Breast epithelium (tissue), 4 donors: ENCODE results near the gene SDK1. TPM values are rescaled to one million over a fixed set of nuclear protein-coding genes. Genes with fewer than 3 reads are reported as not detected.
"Not testable (repeated sequence)": the region's sequence is repeated elsewhere in the genome, so short reads cannot be mapped to it uniquely, and the experiment has no call there.

ENCODE experiments used
- DNase-seq, 2 donors: peaks; one replicate each; pipeline ENCODE4 v3.0.0-alpha.2; 2019; ENCODE audit warnings: low spot score in 2 of 2
- H3K27ac ChIP-seq, 2 donors: fragments of 200-600 bp; sonication (generic) in 1 of 2; one replicate each; pipeline ENCODE4 v1.5.1; 2016 to 2019; ENCODE audit warnings: mild to moderate bottlenecking in 1 of 2
- H3K27me3 ChIP-seq, 2 donors: fragments of 200-600 bp; sonication (generic) in 1 of 2; one replicate each; pipeline versions ENCODE4 v1.5.1 to v1.6.0; 2017 to 2019; ENCODE audit warnings: control low read depth in 1 of 2, mild to moderate bottlenecking in 1 of 2
- H3K36me3 ChIP-seq: fragments of 200-600 bp; one replicate; pipeline ENCODE4 v1.5.1; 2019
- H3K4me1 ChIP-seq, 2 donors: fragments of 200-600 bp; sonication (generic); one replicate each; pipeline ENCODE4 v1.5.1; 2016 to 2019; ENCODE audit warnings: control low read depth in 1 of 2
- H3K4me3 ChIP-seq, 3 donors: fragments of 200-600 bp; sonication (generic); 1 replicate in 2 of 3; 2 replicates in 1 of 3; pipeline ENCODE4 v1.5.1; 2016 to 2019; ENCODE audit warnings: mild to moderate bottlenecking in 3 of 3, moderate library complexity in 2 of 3
- H3K9me3 ChIP-seq, 2 donors: fragments of 200-600 bp; sonication (generic) in 1 of 2; one replicate each; pipeline ENCODE4 v1.5.1; 2016 to 2019; ENCODE audit warnings: control low read depth in 1 of 2
- POLR2A ChIP-seq: fragments of 450-650 bp; IDR thresholded peaks from one replicate; pipeline ENCODE4 v1.6.1; 2016; ENCODE audit warnings: antibody characterized with exemption, mild to moderate bottlenecking, moderate library complexity
- POLR2AphosphoS5 ChIP-seq, 3 donors: sonication (generic); formaldehyde crosslinking; IDR thresholded peaks; one replicate each; pipeline ENCODE4 v1.6.1; 2017; ENCODE audit warnings: antibody characterized with exemption in 3 of 3
- intact Hi-C: fragments of 100-400 bp; cut with DNase I; formaldehyde crosslinking; loops from one replicate; pipeline ENCODE4 v1.15.1; 2023; ENCODE audit warnings: low total_unique reads
- total RNA-seq, 3 donors: library from RNA; depleted of rRNA; stranded (reverse); fragments of >200 nt; gene quantifications; one replicate each; pipeline ENCODE4 v1.1.0, GENCODE V29; 2016
- TF ChIP-seq, protein P1 (sequence below), 3 donors: fragments of 450-650 bp; IDR thresholded peaks; one replicate each; pipeline ENCODE4 v1.5.1; 2016 to 2017; ENCODE audit warnings: antibody characterized with exemption in 3 of 3, mild to moderate bottlenecking in 3 of 3, moderate library complexity in 3 of 3

The SDK1 gene
- total RNA-seq, 3 donors from 2014 or later = 3.7 to 18.2 (median 6.6) TPM

DNA sequence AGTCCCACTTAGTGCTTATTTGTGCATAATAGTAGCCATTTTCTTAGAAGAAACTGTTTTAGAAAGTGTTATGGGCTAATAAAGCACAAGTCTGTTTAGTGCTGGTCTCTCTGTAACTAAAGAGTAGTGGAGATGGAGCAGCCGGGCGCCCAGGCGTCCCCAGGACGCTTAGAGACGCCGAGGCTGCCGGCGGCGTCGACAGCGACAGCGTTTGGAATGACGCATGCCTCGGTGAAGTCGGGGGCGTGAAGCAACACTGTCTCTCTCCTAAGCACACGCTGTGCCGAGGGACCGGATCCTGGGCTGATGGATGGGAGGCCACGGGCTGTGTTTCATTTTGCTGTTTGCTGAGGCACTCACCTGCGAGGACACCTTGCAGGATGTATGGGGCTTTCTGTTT is 792.4 kb downstream of the SDK1 start:
- intact Hi-C loops = no loop called here
- H3K4me3 ChIP-seq = no peak overlapping the region
- peaks cover 4 to 13% of the 10 kb centered on the region in 2 donors for H3K9me3 ChIP-seq
- no peak for TF ChIP-seq POLR2A
- no peak for TF ChIP-seq POLR2AphosphoS5 (IDR thresholded peaks at IDR 0.05)
- TF ChIP-seq, protein P1, sequence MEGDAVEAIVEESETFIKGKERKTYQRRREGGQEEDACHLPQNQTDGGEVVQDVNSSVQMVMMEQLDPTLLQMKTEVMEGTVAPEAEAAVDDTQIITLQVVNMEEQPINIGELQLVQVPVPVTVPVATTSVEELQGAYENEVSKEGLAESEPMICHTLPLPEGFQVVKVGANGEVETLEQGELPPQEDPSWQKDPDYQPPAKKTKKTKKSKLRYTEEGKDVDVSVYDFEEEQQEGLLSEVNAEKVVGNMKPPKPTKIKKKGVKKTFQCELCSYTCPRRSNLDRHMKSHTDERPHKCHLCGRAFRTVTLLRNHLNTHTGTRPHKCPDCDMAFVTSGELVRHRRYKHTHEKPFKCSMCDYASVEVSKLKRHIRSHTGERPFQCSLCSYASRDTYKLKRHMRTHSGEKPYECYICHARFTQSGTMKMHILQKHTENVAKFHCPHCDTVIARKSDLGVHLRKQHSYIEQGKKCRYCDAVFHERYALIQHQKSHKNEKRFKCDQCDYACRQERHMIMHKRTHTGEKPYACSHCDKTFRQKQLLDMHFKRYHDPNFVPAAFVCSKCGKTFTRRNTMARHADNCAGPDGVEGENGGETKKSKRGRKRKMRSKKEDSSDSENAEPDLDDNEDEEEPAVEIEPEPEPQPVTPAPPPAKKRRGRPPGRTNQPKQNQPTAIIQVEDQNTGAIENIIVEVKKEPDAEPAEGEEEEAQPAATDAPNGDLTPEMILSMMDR (IDR thresholded peaks at IDR 0.05) = no peak
- no peak for DNase-seq
- H3K4me1 ChIP-seq = no peaks in the 10 kb centered on the region
- no peaks in the 10 kb centered on the region for H3K36me3 ChIP-seq
- H3K27ac ChIP-seq = no peak overlapping the region
- no peaks in the 10 kb centered on the region for H3K27me3 ChIP-seq

DNA sequence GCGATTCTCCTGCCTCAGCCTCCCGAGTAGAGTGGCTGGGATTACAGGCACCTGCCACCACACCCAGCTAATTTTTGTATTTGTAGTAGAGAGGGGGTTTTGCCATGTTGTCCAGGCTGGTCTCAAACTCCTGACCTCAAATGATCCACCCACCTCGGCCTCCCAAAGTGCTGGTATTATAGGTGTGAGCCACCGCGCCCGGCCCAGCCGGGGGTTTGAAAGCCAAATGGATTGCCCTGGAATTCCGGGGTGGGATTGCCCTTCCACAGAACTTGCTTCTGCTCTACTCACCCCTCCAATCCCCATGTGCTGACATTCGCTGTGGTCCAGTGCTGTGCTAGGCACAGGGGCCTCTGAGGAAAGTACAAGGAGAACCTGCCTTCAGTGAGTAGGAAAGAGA is 793.1 kb downstream of the SDK1 start:
- H3K36me3 ChIP-seq, H3K4me3 ChIP-seq, H3K27me3 ChIP-seq, intact Hi-C loops, H3K27ac ChIP-seq, H3K4me1 ChIP-seq, DNase-seq: not testable (repeated sequence)
- peaks cover 4 to 13% of the 10 kb centered on the region in 2 donors for H3K9me3 ChIP-seq

DNA sequence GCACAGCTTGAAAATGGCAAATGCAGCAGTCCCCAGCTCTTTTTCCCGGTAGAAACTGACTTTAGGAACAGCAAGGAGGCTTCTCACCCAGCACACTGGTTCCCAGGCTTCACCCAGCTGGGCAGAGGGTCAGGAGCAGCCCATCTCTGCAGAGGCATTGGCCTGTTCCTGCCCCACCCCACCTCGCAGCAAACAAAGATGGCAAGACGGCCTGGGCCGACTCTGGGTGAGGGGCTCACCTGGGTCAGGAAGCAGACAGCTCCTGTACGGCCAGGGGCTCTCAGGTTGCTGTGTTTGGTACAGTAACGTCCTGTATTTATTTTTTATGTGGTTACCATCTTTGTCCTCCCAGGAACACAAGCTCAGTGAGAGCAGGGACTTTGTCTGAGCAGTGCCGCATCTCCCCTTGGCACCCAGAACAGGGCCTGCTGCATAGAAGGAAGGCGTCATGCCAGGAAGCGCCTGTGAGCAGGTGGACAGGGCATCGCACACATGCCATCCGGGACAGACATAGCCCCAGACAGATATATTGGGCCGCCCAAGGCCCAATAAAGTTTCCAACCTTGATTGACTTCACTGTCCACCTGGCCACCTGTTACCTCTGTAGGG is 796.1 kb downstream of the SDK1 start:
- intact Hi-C loops = no loop called here
- Histone ChIP-seq H3K4me1 (no peaks in the 10 kb centered on the region), H3K4me3 (no peak overlapping the region), H3K9me3 (no peaks in the 10 kb centered on the region), H3K27me3 (no peaks in the 10 kb centered on the region), H3K36me3 (no peaks in the 10 kb centered on the region), H3K27ac (no peak overlapping the region)
- TF ChIP-seq, protein P1 (IDR thresholded peaks at IDR 0.05) = no peak
- no peak for TF ChIP-seq POLR2AphosphoS5 (IDR thresholded peaks at IDR 0.05)
- TF ChIP-seq POLR2A = no peak
- DNase-seq = no peak

DNA sequence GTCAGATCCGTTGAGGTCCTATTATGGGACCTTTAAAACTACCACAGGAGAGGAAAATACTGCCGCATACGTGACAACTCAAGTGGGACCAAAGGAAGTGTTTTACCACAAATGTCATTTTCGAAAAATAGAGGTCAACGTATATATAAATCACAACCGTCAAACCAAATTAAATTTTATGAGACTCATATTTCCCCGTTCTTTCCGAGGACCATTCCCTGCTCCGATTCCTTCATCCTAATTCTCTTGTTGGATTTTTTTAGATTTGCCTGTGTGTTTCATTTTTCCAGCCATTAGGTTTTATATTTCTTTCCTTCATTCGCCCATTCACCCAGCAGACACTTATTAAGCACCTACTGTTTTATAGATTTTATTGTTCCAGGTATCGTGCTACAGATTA is 797.1 kb downstream of the SDK1 start:
- Histone ChIP-seq H3K36me3 (no peaks in the 10 kb centered on the region), H3K4me3 (no peak overlapping the region), H3K27me3 (no peaks in the 10 kb centered on the region), H3K27ac (no peak overlapping the region), H3K4me1 (no peaks in the 10 kb centered on the region), H3K9me3 (no peaks in the 10 kb centered on the region)
- DNase-seq = no peak
- TF ChIP-seq, protein P1 (IDR thresholded peaks at IDR 0.05) = no peak
- TF ChIP-seq POLR2AphosphoS5 (IDR thresholded peaks at IDR 0.05) (no peak), POLR2A (no peak)
- intact Hi-C loops = no loop called here

DNA sequence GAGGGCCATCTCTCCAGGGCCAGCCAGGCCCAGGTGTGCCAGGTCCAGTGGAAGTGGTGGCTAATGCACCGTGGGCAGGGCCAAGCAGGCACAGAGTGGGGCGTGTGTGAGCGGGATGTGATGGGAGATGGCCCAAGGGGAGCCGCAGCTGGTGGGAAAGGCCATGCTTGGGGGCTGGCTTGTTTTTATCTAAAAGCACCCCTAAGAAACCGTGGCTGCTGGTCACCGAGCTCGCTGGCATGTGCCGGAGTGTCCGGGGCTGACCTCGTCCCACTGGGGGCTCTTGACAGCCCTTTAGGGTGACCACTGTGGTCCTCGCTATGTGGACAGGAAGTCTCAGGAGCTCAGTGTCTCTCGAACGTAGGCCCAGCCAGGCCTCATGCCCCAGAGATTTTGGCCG is 798.6 kb downstream of the SDK1 start:
- intact Hi-C loops = loop anchor here (1.0 kb wide), 1 partner anchor 30 kb away; no protein-coding TSS in a partner anchor
- Histone ChIP-seq H3K27me3 (no peaks in the 10 kb centered on the region), H3K4me1 (no peaks in the 10 kb centered on the region), H3K27ac (no peak overlapping the region), H3K36me3 (no peaks in the 10 kb centered on the region), H3K4me3 (no peak overlapping the region), H3K9me3 (no peaks in the 10 kb centered on the region)
- DNase-seq = no peak
- TF ChIP-seq POLR2AphosphoS5 (IDR thresholded peaks at IDR 0.05) (no peak), POLR2A (no peak)
- TF ChIP-seq, protein P1 (IDR thresholded peaks at IDR 0.05) = no peak
